GM12874 (cell line): ENCODE data around the gene SSBP3.

Source experiments
- TF ChIP-seq, protein P1 (sequence below): IDR thresholded peaks from 2 replicates; pipeline ENCODE4 v1.5.1; 2011; ENCODE audit warnings: low read depth, mild to moderate bottlenecking, control low read depth, low read length, moderate library complexity; ENCODE audit not compliant: insufficient read depth

Gene SSBP3

DNA sequence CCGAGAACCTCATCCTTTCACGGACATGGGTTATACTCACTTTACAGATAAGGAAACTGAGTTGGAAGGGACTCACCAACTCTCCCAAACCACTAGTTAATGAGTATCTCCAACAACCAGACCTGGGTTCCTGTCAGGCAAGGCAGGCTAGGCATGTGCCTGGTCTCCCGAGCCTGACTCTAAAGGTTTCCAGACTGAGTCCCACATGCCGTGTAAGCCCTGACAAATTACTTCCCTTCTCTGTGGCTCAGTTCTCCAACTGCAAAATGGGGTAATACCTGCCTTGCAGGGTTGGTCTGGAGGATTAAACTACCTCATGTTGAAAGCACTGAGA, 34.3 kb downstream of the SSBP3 start:
- TF ChIP-seq, protein P1, sequence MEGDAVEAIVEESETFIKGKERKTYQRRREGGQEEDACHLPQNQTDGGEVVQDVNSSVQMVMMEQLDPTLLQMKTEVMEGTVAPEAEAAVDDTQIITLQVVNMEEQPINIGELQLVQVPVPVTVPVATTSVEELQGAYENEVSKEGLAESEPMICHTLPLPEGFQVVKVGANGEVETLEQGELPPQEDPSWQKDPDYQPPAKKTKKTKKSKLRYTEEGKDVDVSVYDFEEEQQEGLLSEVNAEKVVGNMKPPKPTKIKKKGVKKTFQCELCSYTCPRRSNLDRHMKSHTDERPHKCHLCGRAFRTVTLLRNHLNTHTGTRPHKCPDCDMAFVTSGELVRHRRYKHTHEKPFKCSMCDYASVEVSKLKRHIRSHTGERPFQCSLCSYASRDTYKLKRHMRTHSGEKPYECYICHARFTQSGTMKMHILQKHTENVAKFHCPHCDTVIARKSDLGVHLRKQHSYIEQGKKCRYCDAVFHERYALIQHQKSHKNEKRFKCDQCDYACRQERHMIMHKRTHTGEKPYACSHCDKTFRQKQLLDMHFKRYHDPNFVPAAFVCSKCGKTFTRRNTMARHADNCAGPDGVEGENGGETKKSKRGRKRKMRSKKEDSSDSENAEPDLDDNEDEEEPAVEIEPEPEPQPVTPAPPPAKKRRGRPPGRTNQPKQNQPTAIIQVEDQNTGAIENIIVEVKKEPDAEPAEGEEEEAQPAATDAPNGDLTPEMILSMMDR, result no peak

DNA sequence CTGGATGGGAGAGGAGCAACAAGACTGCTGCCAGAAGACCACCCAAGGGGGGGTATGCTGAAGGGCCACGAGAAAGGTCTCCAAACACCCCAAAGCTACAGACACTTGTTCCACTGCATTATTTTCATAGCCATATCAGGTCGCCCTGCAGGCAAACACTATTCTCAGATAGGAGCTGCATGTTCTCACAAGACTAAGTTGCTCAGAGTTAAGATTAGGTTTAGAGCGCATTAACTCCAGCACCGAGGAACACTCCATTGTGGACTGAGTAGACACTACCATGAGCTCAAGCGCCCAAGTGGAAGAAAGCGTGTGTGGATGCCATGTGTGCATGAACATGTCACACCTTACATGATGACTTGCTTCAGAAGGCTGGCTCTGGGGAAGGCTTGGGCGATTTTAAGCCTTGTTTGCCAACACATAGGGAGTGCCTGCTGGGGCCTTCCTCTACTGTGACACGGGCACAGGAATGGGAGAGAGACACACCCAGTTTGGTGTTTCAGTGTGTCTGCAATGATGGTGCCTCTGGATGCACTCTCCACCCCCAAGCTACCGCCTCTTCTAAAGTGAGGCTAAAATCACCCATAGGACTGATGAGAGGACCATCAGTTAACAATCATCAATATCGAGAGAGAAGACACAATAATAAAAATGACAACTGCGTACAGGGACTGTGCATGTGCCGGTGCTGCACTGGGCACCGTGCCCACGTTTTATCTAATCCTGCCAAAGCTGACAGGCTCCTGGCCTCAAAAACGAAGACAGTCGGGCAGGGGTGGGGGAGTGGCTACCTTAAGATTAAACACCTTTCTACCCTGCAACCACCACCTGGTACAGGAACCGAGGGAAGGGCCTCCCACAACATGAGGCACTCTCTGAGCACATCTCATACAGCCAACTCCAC, 34.9 kb downstream of the SSBP3 start:
- TF ChIP-seq, protein P1, result no peak

- TF ChIP-seq, protein P1, result no peak
Observed at GRCh38 chr1:54370287-54370989, 35.8 kb downstream of the SSBP3 start.

DNA sequence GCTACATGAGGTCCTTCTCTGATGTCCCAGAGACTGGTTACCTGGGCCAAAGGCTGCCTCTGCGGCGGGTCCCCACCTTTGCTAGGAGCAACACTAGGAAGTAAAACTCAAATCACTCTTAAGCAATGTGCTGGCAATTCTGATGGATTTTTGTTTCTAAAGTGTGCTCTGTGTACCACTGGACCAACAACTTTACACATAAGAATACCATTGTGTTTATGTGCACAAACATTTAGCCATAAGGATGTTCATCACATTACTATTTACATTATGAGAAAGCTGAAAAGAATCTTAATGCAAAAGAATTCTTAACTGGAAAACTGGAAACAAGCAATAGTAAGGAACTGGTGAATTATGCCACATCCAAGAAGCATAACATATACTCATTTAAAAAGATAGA, 38.6 kb downstream of the SSBP3 start:
- TF ChIP-seq, protein P1, result no peak

GRCh38 chr1:54365847-54366246, 40.3 kb downstream of the SSBP3 start:
- TF ChIP-seq, protein P1, result no peak

- TF ChIP-seq, protein P1, result no peak
Observed at GRCh38 chr1:54365398-54365797, 40.8 kb downstream of the SSBP3 start.

DNA sequence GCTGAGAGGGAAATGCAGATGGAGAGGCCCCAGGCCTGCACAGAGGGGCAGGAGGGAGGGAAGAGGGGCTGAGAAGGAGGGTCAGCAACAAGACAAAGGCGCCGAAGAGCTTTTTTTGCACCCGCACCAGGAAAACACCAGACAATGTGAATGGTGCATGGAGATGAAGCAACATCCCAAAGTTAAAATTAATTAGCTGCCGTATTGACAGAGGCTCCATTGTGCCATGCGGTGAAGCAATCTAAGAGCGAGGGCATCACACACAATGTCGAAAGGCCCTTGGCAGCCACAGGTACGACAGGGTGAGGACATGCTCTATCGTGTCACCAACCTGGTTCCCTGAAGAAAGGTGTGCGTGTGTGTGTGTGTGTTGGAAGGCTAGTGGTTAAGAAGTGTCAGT, 41.2 kb downstream of the SSBP3 start:
- TF ChIP-seq, protein P1, result no peak
